NB4 (cell line): ENCODE results near the gene PAX3.
A peak's percentile ranks its signal among the peaks of the same experiment; 100 is the strongest.

Experiments
- POLR2A ChIP-seq: IDR thresholded peaks from 2 replicates; pipeline ENCODE4 v1.6.1; 2011; ENCODE audit warnings: mild to moderate bottlenecking; ENCODE audit not compliant: insufficient read length; ENCODE audit errors: extremely low read depth
- TF ChIP-seq, protein P1 (sequence below): IDR thresholded peaks from one replicate; pipeline ENCODE4 v1.5.1; 2012; ENCODE audit warnings: low read depth, low read length

DNA sequence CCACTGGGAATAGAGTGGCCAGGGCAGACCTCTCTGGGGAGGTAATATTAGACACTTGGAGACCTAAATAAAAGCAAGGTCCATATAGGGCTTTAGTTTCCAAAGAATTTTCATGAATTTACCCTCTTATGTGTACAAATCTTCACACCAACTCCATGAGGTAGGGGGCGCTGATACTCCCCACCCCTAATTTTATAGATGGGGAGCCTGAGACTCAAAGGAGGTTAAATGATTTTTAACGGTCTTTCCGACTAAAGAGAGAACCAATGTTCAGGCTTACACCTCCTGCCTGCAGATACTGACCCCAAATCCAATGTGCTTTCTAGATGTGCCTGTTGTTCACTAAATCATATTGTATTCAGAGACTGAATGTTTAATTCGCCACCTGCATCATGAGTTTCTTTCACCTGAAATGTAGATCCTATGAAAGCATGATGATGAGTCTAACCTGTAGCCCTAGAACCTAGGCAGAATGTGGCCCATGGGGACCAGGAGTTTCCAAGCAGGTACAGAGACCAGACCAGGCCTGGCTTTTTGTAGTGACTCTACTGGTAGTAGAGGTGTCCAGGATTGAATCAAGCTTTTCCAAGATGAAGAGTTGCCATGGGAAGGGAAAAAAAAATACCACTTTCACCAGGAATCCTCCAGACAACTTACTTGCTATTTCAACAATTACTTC lies 16.8 kb upstream of the PAX3 start:
- TF ChIP-seq, protein P1, sequence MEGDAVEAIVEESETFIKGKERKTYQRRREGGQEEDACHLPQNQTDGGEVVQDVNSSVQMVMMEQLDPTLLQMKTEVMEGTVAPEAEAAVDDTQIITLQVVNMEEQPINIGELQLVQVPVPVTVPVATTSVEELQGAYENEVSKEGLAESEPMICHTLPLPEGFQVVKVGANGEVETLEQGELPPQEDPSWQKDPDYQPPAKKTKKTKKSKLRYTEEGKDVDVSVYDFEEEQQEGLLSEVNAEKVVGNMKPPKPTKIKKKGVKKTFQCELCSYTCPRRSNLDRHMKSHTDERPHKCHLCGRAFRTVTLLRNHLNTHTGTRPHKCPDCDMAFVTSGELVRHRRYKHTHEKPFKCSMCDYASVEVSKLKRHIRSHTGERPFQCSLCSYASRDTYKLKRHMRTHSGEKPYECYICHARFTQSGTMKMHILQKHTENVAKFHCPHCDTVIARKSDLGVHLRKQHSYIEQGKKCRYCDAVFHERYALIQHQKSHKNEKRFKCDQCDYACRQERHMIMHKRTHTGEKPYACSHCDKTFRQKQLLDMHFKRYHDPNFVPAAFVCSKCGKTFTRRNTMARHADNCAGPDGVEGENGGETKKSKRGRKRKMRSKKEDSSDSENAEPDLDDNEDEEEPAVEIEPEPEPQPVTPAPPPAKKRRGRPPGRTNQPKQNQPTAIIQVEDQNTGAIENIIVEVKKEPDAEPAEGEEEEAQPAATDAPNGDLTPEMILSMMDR, result peak; percentile 35
- TF ChIP-seq POLR2A, result no peak
